GM21723 (cell line): ENCODE results near the gene TBC1D22A.
"Not testable (repeated sequence)": the region's sequence is repeated elsewhere in the genome, so short reads cannot be mapped to it uniquely, and the experiment has no call there.

ENCODE experiments used
- ATAC-seq: cut with Tn5 transposase; IDR thresholded peaks from one replicate; pipeline ENCODE4 v1.9.1; 2021; ENCODE audit warnings: mild to moderate bottlenecking, moderate library complexity; ENCODE audit not compliant: unreplicated experiment

TBC1D22A gene

GRCh38 chr22:47102648-47103047, 340.2 kb downstream of the TBC1D22A start:
- ATAC-seq, result no peak

- no peak for ATAC-seq
Measured at GRCh38 chr22:47105085-47105484, 342.6 kb downstream of the TBC1D22A start.

GRCh38 chr22:47106806-47107205, 344.4 kb downstream of the TBC1D22A start:
- ATAC-seq, result no peak

GRCh38 chr22:47107431-47107830, 345.0 kb downstream of the TBC1D22A start:
- no peak for ATAC-seq

- no peak for ATAC-seq
Measured at GRCh38 chr22:47110817-47111443, 348.5 kb downstream of the TBC1D22A start.

GRCh38 chr22:47111626-47112581, 349.5 kb downstream of the TBC1D22A start:
- ATAC-seq, result no peak

GRCh38 chr22:47112582-47112965, 350.1 kb downstream of the TBC1D22A start:
- no peak for ATAC-seq

GRCh38 chr22:47112994-47113852, 350.8 kb downstream of the TBC1D22A start:
- no peak for ATAC-seq

GRCh38 chr22:47113853-47114415, 351.5 kb downstream of the TBC1D22A start:
- no peak for ATAC-seq

GRCh38 chr22:47114813-47115517, 352.5 kb downstream of the TBC1D22A start:
- no peak for ATAC-seq

- no peak for ATAC-seq
Measured at GRCh38 chr22:47115518-47115890, 353.1 kb downstream of the TBC1D22A start.

- no peak for ATAC-seq
Measured at GRCh38 chr22:47115921-47116320, 353.5 kb downstream of the TBC1D22A start.

GRCh38 chr22:47116426-47117341, 354.2 kb downstream of the TBC1D22A start:
- ATAC-seq, result no peak

- not testable (repeated sequence) for ATAC-seq
Measured at GRCh38 chr22:47117442-47117841, 355.0 kb downstream of the TBC1D22A start.

- no peak for ATAC-seq
Measured at GRCh38 chr22:47119181-47119580, 356.7 kb downstream of the TBC1D22A start.

GRCh38 chr22:47120399-47120798, 357.9 kb downstream of the TBC1D22A start:
- ATAC-seq, result no peak

GRCh38 chr22:47121791-47122190, 359.3 kb downstream of the TBC1D22A start:
- ATAC-seq, result no peak

GRCh38 chr22:47122441-47123000, 360.1 kb downstream of the TBC1D22A start:
- no peak for ATAC-seq
